IMR-90 (cell line): ENCODE measurements around the gene SMARCD2. TPM values are rescaled to one million over a fixed set of nuclear protein-coding genes. Genes with fewer than 3 reads are reported as not detected.

Experiments used
- ATAC-seq: fragments of 200-7000 bp; cut with Tn5 transposase; 2 replicates; pipeline ENCODE4 v1.9.1; 2020; ENCODE audit warnings: low read depth, mild to moderate bottlenecking, moderate library complexity
- BruUV-seq: library from RNA; stranded (reverse); fragments of 400-500 nt; replicated peaks from 2 replicates; lab custom pipeline; 2021; lab: Mats Ljungman, UMichigan
- CTCF ChIA-PET: fragments of 300-600 bp; formaldehyde crosslinking; extraction: SDS; loops from one replicate; lab custom pipeline; 2021; ENCODE audit warnings: antibody characterized with exemption; lab: Yijun Ruan, JAX
- POLR2A ChIA-PET: fragments of 300-600 bp; sonication (Branson Sonifier 250); formaldehyde crosslinking; loops from one replicate; lab custom pipeline; 2022; ENCODE audit warnings: antibody characterized with exemption; ENCODE audit not compliant: unreplicated experiment; lab: Charles Lee
- DNase-seq: peaks from one replicate; pipeline ENCODE4 v3.0.0; 2013
- H2AFZ ChIP-seq: replicated peaks from 2 replicates; pipeline ENCODE3; 2013; ENCODE audit warnings: low read length, mild to moderate bottlenecking; ENCODE audit not compliant: poor library complexity
- H2AK5ac ChIP-seq: 2 replicates; pipeline ENCODE4 v1.6.1; 2013; ENCODE audit warnings: low read depth, low read length, inconsistent platforms
- H2AK9ac ChIP-seq: replicated peaks from 2 replicates; pipeline ENCODE3; 2013; ENCODE audit warnings: mild to moderate bottlenecking, low read depth, low read length, moderate library complexity; ENCODE audit not compliant: poor library complexity
- H2BK120ac ChIP-seq: 2 replicates; pipeline ENCODE4 v1.6.1; 2013; ENCODE audit warnings: low read depth, low read length, inconsistent platforms
- H2BK15ac ChIP-seq: 3 replicates; pipeline ENCODE4 v1.6.1; 2013; ENCODE audit warnings: low read depth, low read length, inconsistent platforms
- H2BK20ac ChIP-seq: 2 replicates; pipeline ENCODE4 v1.6.1; 2013; ENCODE audit warnings: low read depth, mild to moderate bottlenecking, inconsistent platforms, low read length, moderate library complexity
- H2BK5ac ChIP-seq: 2 replicates; pipeline ENCODE4 v1.6.1; 2013; ENCODE audit warnings: mild to moderate bottlenecking, low read depth, low read length, inconsistent platforms; ENCODE audit not compliant: poor library complexity, severe bottlenecking
- H3K14ac ChIP-seq: replicated peaks from 2 replicates; pipeline ENCODE4 v1.6.1; 2013; ENCODE audit warnings: low read depth, low read length, inconsistent platforms
- H3K18ac ChIP-seq: 2 replicates; pipeline ENCODE4 v1.6.1; 2013; ENCODE audit warnings: low read depth, low read length, control low read depth
- H3K23ac ChIP-seq: 2 replicates; pipeline ENCODE4 v1.6.1; 2013; ENCODE audit warnings: low read depth, low read length, inconsistent platforms
- H3K27ac ChIP-seq: 2 replicates; pipeline ENCODE4 v1.5.1; 2013; ENCODE audit warnings: mild to moderate bottlenecking, control low read depth, low read length; ENCODE audit not compliant: insufficient read depth
- H3K27me3 ChIP-seq: 2 replicates; pipeline ENCODE4 v1.6.1; 2013; ENCODE audit warnings: low read length; ENCODE audit not compliant: control insufficient read depth, insufficient read depth
- H3K36me3 ChIP-seq: 2 replicates; pipeline ENCODE4 v1.6.1; 2013; ENCODE audit warnings: low read length, mixed read lengths; ENCODE audit not compliant: control insufficient read depth, insufficient read depth
- H3K4ac ChIP-seq: 2 replicates; pipeline ENCODE4 v1.6.1; 2013; ENCODE audit warnings: low read depth, low read length, inconsistent platforms
- H3K4me1 ChIP-seq: 2 replicates; pipeline ENCODE4 v1.6.1; 2013; ENCODE audit warnings: low read length, mixed read lengths; ENCODE audit not compliant: control insufficient read depth, insufficient read depth
- H3K4me2 ChIP-seq: 2 replicates; pipeline ENCODE4 v1.6.1; 2013; ENCODE audit warnings: low read depth, mild to moderate bottlenecking, control low read depth, low read length, moderate library complexity
- H3K4me3 ChIP-seq: 2 replicates; pipeline ENCODE4 v1.5.1; 2013; ENCODE audit warnings: low read depth, mild to moderate bottlenecking, control low read depth, low read length, moderate library complexity; ENCODE audit not compliant: insufficient read depth
- H3K56ac ChIP-seq: 2 replicates; pipeline ENCODE4 v1.6.1; 2013; ENCODE audit warnings: low read length, inconsistent platforms; ENCODE audit not compliant: insufficient read depth; ENCODE audit errors: extremely low read depth
- H3K79me1 ChIP-seq, 2 experiments: 2 replicates each; pipeline ENCODE4 v1.6.1; 2013; ENCODE audit warnings: low read length in 2 of 2, inconsistent platforms in 1 of 2, low read depth in 1 of 2
- H3K9ac ChIP-seq: 2 replicates; pipeline ENCODE4 v1.6.1; 2013; ENCODE audit warnings: low read depth, low read length, control low read depth
- H3K9me1 ChIP-seq: 2 replicates; pipeline ENCODE4 v1.6.1; 2013; ENCODE audit warnings: low read length, inconsistent platforms; ENCODE audit not compliant: insufficient read depth
- H3K9me3 ChIP-seq: 2 replicates; pipeline ENCODE4 v1.6.1; 2013; ENCODE audit warnings: low read length; ENCODE audit not compliant: control insufficient read depth, insufficient read depth
- H4K20me1 ChIP-seq: 2 replicates; pipeline ENCODE4 v1.6.1; 2013; ENCODE audit warnings: low read length, inconsistent platforms; ENCODE audit not compliant: insufficient read depth
- H4K5ac ChIP-seq: 2 replicates; pipeline ENCODE4 v1.6.1; 2013; ENCODE audit warnings: mild to moderate bottlenecking, low read depth, low read length, control low read depth
- H4K8ac ChIP-seq, 2 experiments: 2 replicates each; pipeline ENCODE4 v1.6.1; 2013; ENCODE audit warnings: low read depth in 2 of 2, low read length in 2 of 2, control low read depth in 1 of 2, inconsistent platforms in 1 of 2
- H4K91ac ChIP-seq: 2 replicates; pipeline ENCODE4 v1.6.1; 2013; ENCODE audit warnings: low read depth, low read length, inconsistent platforms; ENCODE audit not compliant: insufficient read depth
- CTCF ChIP-seq: conservative IDR thresholded peaks from 2 replicates; pipeline ENCODE4 v1.5.1; 2012; ENCODE audit warnings: mild to moderate bottlenecking, low read depth, low read length, improper control_type of control experiment
- FOS ChIP-seq: fragments of 150-350 bp; IDR thresholded peaks from 2 replicates; pipeline ENCODE4 v1.6.1; 2016; ENCODE audit warnings: low read depth, low read length
- NFE2L2 ChIP-seq: fragments of 150-350 bp; IDR thresholded peaks from 2 replicates; pipeline ENCODE4 v1.6.1; 2016; ENCODE audit warnings: low read depth, mild to moderate bottlenecking, low read length
- POLR2A ChIP-seq: IDR thresholded peaks from 2 replicates; pipeline ENCODE4 v1.6.1; 2012; ENCODE audit warnings: mild to moderate bottlenecking, low read depth, low read length
- RAD21 ChIP-seq: IDR thresholded peaks from 2 replicates; pipeline ENCODE4 v1.6.1; 2012; ENCODE audit warnings: low read length, improper control_type of control experiment
- SMC3 ChIP-seq: fragments of 150-350 bp; IDR thresholded peaks from 2 replicates; pipeline ENCODE4 v1.6.1; 2016; ENCODE audit warnings: low read depth, mild to moderate bottlenecking, antibody characterized with exemption, low read length, moderate library complexity
- WGBS, 2 experiments: methylation state at CpG; one replicate each; pipeline versions ENCODE4 v1.1.5 to v1.1.7; 2013; ENCODE audit warnings: missing lambda C conversion rate in 2 of 2; ENCODE audit not compliant: insufficient read length in 1 of 2; ENCODE audit errors: extremely low coverage in 2 of 2; 5-methylcytosine and 5-hydroxymethylcytosine counted together
- dilution Hi-C: fragments of 300-500 bp; cut with HindIII; formaldehyde crosslinking; loops from one replicate; pipeline ENCODE4 v1.14.3; 2018; ENCODE audit warnings: low sequenced_read_pairs; ENCODE audit not compliant: unreplicated experiment
- in situ Hi-C: fragments of 300-500 bp; cut with MboI; formaldehyde crosslinking; loops from 3 replicates; pipeline ENCODE4 v1.14.3; 2019; ENCODE audit warnings: low sequenced_read_pairs, inconsistent platforms, mixed read lengths
- intact Hi-C: fragments of 100-400 bp; cut with micrococcal nuclease; formaldehyde crosslinking; loops from 2 replicates; pipeline ENCODE4 v1.10.0; 2022
- polyA plus RNA-seq, 3 experiments: library from polyadenylated mRNA; depleted of rRNA; stranded (reverse); fragments of >200 nt; gene quantifications; 2 replicates each; pipeline ENCODE4 v1.2.3, GENCODE V29; 2012; ENCODE audit warnings: low replicate concordance in 1 of 3
- total RNA-seq: library from RNA; depleted of rRNA; stranded (reverse); fragments of >200 nt; gene quantifications from 2 replicates; pipeline ENCODE4 v1.2.3, GENCODE V29; 2012

SMARCD2 gene
- total and polyA plus RNA-seq, 2 of the 4 experiments (the other 2 are of a cell fraction) = 56.9 to 91.2 TPM

GRCh38 chr17:63831505-63831904 is 11.0 kb downstream of the SMARCD2 start:
- Histone ChIP-seq H4K8ac (no peak overlapping the region), H2BK15ac (no peak overlapping the region), H4K5ac (no peak overlapping the region), H2BK5ac (no peak overlapping the region), H3K9me3 (no peaks in the 10 kb centered on the region), H3K4me1 (peaks cover 1% of the 10 kb centered on the region; the same call in 1 of the 2 replicates), H3K56ac (no peak overlapping the region), H3K14ac (no peak overlapping the region), H3K4me3 (no peak overlapping the region), H3K4me2 (no peak overlapping the region), H3K9ac (no peak overlapping the region), H3K79me1 (peaks cover 27 to 72% of the 10 kb centered on the region in 2 experiments), H3K27me3 (no peaks in the 10 kb centered on the region), H3K23ac (no peak overlapping the region), H3K27ac (no peak overlapping the region), H3K9me1 (no peaks in the 10 kb centered on the region), H2AK5ac (no peak overlapping the region), H3K18ac (no peak overlapping the region), H2AFZ (no peak overlapping the region), H2AK9ac (no peak overlapping the region), H4K20me1 (peaks cover 44% of the 10 kb centered on the region), H2BK120ac (no peak overlapping the region), H2BK20ac (no peak overlapping the region), H3K36me3 (peaks cover 66% of the 10 kb centered on the region), H3K4ac (no peak overlapping the region), H4K91ac (no peak overlapping the region)
- TF ChIP-seq NFE2L2 = no peak
- no peak for TF ChIP-seq RAD21
- TF ChIP-seq POLR2A = no peak
- no peak for TF ChIP-seq FOS
- TF ChIP-seq SMC3 = no peak
- TF ChIP-seq CTCF = no peak
- ATAC-seq (no peak), DNase-seq (no peak)
- CTCF ChIA-PET = no interaction called here
- no TSS peak for BruUV-seq
- intact Hi-C loops (no loop called here), in situ Hi-C loops (no loop called here), dilution Hi-C loops (no loop called here)
- WGBS, 2 experiments = 100% methylated on average over 5 of the region's 8 CpGs; no CpG with 5 or more reads in 1 of the 2 experiments
- POLR2A ChIA-PET = no interaction called here
